ENCODE measurements around the gene GPC6. TPM values are rescaled to one million over a fixed set of nuclear protein-coding genes. Genes with fewer than 3 reads are reported as not detected.

GPC6 gene
- total RNA-seq, 1 donor from 2014 or later: 15.6 TPM

- DNase-seq (ENCODE audit: low spot score) (no peak), ATAC-seq (no peak)
Observed at GRCh38 chr13:94248454-94249228, 1022.0 kb downstream of the GPC6 start.

GRCh38 chr13:94249512-94249911 lies 1022.9 kb downstream of the GPC6 start:
- DNase-seq (ENCODE audit: low spot score) (no peak), ATAC-seq (no peak)

DNA sequence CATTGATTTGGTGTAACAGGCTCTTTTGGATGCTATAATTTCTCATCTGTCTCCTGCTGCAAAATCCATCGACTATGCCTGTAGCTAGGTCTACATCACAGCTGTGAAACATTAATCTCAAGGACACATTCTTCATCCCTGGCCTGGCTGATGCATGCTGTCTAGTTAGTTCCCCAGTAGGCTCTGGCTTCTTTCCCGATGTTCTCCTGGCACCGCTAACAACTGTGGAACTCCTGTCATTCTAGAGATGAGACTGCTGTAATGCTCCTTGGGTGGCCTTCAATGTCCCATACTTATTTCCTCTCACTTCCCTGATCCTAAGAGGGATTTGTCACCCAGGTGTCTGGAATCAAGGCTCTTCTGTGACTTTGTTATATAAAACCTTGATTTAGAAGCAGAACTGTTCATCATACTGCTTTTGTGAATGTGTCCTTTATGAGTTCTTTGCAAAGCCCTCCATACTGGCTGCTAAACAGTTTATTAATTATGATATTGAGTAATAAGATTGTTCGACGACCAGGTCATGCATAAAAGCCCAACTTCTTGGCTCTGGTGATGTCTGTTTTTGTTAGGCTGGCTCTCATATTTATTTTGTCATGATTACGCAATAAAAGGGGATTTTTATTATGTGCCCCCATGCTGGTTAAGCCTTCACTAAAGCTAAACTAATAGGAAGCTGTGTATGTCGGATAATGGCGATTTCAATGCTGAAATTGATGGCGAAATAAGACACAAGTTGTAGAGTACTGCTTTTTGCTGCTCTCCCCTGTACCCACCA lies 1025.4 kb downstream of the GPC6 start:
- ATAC-seq (peak; percentile 48), DNase-seq (ENCODE audit: low spot score) (no peak)

- no peak for ATAC-seq
- DNase-seq (ENCODE audit: low spot score): no peak
Observed at GRCh38 chr13:94254737-94255136, 1028.1 kb downstream of the GPC6 start.

DNA sequence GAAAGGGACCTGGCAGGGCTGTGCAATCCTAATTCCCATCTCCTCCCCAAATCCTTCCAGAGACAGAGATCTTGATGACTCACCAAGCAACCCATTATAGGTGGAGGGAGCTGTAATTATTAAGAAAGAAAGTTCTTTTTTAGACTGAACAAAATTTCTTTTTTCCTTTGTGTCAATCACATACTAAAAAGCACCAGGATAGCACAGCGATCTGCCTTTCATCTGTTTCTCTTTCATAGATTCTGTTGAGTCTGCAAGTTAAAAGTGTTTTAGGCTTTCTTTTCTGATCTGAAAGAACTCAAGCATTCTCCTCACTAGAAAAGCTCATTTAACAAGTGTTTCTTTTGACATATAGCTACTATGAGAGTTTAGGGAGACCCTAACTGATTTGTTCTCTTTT lies 1030.1 kb downstream of the GPC6 start:
- no peak for DNase-seq (ENCODE audit: low spot score)
- no peak for ATAC-seq

GRCh38 chr13:94259984-94260383 lies 1033.4 kb downstream of the GPC6 start:
- DNase-seq (ENCODE audit: low spot score): no peak
- ATAC-seq: no peak

DNA sequence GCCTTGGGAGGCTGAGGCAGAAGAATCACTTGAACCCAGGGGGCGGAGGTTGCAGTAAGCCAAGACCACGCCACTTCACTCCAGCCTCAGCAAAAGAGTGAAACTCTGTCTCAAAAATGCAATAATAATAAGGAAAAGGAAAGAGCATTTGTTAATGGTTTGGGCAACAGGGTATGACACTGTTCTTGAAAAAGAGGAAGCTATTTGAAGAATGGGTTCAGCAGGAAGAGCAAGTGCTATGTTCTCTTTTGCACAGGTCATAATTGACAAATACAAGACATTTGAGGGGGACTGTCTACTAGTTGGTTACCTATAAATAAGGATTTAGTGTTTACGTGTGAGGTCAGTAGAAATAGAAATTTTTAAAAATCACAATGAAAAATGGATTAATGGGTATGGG lies 1034.6 kb downstream of the GPC6 start:
- ATAC-seq: no peak
- no peak for DNase-seq (ENCODE audit: low spot score)

- ATAC-seq (no peak), DNase-seq (ENCODE audit: low spot score) (no peak)
Observed at GRCh38 chr13:94263038-94263437, 1036.4 kb downstream of the GPC6 start.

- no peak for DNase-seq (ENCODE audit: low spot score)
- ATAC-seq: no peak
Observed at GRCh38 chr13:94267581-94268366, 1041.2 kb downstream of the GPC6 start.

DNA sequence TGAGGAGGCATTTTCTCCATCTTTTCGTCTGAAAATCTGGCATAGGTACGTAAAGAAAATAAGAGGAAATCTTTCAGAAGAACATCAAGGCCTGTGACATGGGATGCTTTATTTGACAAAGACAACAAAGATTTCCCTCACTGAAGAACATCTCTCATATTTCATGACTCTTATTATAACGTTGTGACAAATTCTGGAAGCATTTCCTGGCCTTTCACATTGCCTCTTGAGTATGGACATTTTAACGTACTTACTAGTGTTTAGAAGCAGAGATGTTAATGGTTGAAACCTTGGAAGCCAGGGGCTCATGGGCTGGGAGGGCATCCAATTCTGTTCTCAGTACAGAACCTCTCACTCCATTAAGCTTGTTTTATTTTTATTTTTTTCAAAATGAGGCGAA lies 1042.1 kb downstream of the GPC6 start:
- DNase-seq (ENCODE audit: low spot score): no peak
- no peak for ATAC-seq

DNA sequence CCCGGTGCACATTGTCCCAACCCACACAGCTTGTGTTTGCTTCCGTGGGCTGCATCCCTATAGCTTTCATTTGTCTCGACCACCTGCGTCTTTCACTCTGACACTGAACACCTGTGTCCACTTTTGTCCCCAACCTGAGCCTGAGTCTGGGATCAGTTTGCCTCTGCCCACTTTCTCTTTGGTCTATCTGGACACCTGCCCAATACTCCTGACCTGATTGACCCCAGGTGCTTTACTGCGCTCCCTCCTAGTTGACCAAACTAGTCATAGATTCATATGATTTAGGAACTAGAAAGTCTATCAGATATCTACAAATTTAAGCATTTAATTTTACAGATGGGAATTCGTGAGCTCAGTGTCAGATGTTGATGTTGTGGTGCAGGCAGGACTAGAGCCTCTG lies 1043.0 kb downstream of the GPC6 start:
- DNase-seq (ENCODE audit: low spot score) (no peak), ATAC-seq (peak; percentile 35)

DNA sequence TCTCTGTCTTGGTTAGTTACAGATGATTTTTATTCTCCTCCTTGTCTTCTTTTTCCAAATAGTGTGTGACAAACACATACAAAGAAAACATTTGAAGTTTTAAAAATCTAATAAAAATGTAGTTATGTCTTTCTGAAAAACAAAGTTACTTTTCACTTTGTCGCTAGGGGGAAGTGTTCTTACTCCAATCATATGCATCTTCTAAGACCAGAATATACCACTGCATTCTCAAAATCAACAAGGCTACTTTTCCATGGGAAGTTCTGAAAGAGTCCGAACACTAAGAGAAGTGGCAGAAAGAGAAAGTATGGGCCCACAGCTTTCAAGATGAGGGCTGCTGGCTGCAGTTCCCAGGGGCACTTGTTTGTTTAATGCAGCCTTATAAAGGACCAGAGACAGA lies 1043.9 kb downstream of the GPC6 start:
- no peak for ATAC-seq

GRCh38 chr13:94272038-94272437 lies 1045.4 kb downstream of the GPC6 start:
- DNase-seq (ENCODE audit: low spot score) (no peak), ATAC-seq (no peak)

More for the DNA sequence above, 1043.9 kb downstream of the GPC6 start:
- no peak for DNase-seq (ENCODE audit: low spot score)

GRCh38 chr13:94280349-94280748 lies 1053.7 kb downstream of the GPC6 start:
- ATAC-seq (no peak), DNase-seq (ENCODE audit: low spot score) (no peak)

GRCh38 chr13:94280845-94281244 lies 1054.2 kb downstream of the GPC6 start:
- ATAC-seq: no peak
- no peak for DNase-seq (ENCODE audit: low spot score)

- DNase-seq (ENCODE audit: low spot score) (no peak), ATAC-seq (no peak)
Observed at GRCh38 chr13:94286581-94286980, 1060.0 kb downstream of the GPC6 start.

DNA sequence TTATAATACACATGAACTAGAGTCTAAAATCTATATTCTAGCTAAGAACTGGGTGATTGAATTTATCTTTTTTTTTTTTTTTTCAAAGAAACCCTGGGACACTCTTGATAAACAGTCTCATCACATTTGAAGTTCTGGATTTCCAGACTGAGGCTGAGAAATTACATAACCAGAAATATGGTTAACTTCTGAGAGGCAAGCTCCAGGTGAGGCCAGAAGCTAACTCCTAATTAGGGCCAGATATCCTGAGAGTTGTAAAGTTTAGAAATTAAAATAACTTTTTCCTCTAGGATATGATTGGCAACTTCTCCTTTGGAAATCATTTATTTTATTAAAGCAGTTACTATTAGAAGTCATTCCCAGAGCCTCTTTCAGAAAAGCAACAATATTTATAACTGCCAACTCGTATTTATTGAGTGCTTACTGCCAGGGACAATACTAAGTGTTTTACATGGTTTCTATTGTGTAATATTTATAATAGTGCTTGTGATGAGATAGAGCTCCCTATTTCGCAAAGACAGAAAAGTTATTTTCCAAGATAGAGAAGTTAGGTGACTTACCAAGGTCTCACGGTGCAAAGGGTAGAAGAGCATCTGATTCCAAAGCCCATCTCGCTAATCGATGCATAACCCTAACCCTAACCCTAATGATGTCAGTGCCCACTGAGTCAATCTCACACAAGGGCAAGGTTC lies 1065.2 kb downstream of the GPC6 start:
- peak; percentile 90 for ATAC-seq
- peak; percentile 76 for DNase-seq (ENCODE audit: low spot score)

GRCh38 chr13:94292323-94292640 lies 1065.7 kb downstream of the GPC6 start:
- DNase-seq (ENCODE audit: low spot score) (no peak), ATAC-seq (no peak)

GRCh38 chr13:94296471-94296870 lies 1069.9 kb downstream of the GPC6 start:
- ATAC-seq: no peak

DNA sequence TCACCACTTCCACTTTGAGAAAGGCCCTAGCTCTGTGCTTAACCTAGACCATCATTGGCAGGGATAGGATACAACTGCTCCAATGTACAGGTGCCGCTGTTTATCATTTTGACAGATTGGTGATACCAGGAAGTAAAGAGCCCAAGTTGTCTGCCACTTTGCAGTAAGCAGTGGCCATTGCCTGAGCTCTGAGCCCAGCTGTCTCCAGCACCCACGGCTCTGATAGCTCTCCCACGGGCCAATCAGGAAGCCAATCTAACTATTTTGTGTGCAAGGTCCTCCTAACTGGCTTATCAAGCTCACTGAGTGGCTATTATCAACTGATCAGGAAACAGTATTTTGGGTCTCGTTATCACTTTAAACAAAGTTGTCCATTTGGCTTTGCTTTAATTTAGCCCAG lies 1071.7 kb downstream of the GPC6 start:
- DNase-seq (ENCODE audit: low spot score) (no peak), ATAC-seq (no peak)

More at GRCh38 chr13:94296471-94296870, 1069.9 kb downstream of the GPC6 start:
- DNase-seq (ENCODE audit: low spot score): no peak

DNA sequence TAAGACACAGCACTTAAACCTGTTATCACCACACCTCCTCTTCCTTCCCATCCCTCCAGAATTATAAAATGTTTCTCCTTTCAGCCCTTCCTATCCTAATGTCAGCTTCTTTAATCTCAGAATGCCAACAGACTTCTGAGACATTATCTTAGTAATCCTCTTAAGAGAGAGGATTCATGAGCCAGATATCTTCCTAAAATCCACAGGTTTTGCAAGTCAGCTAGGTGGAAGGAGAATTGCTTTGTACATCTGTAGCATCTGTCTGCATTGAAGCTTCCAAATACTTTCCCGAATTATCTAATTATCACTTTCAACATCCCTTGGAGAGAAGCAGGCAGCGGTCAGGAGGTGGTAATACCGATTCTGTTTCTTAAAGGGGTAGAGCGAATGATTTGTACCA lies 1073.8 kb downstream of the GPC6 start:
- DNase-seq (ENCODE audit: low spot score) (no peak), ATAC-seq (no peak)
